ENCODE results near the gene ZPR1.

DNA sequence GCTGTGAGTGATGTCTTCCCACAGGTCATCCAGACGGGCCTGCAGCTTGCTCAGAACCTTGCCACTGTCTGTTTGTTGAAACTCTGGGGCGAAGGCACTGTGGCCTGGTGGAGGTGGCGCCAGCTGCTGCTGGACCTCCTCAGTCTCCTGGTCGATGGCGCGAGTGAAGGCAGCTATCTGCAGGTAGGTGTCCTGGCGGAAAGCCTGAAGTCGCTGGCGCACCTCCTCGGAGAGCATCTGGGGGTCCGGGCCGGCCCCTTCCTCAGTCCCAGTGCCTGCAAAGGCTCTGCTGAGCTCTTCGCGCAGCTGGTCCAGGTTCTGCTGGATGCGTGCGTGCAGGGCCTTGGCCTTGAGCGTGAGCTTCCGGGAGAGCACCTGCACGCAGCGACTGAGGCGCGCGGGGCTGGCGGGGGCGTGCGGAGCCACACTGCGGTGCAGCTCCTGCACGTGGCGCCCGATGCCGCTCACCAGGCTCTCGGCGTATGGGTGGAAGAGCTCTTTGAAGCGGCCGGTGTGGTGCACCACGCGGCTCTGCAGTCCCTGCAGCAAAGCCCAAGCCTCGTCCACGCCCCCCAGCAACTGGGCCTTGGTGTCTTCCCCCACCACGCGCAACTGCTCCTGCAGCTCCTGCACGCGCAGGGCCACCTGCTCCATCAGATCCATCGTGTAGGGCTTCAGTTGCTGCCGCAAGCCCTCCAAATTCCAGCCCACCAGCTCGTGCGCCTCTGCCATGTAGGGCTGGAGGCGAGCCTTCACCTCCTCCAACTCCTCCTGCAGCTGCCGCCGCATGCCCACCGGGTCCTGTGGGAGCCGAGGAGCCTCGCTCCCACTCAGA is 2.6 kb upstream of the ZPR1 start:
- TF ChIP-seq, protein P1, sequence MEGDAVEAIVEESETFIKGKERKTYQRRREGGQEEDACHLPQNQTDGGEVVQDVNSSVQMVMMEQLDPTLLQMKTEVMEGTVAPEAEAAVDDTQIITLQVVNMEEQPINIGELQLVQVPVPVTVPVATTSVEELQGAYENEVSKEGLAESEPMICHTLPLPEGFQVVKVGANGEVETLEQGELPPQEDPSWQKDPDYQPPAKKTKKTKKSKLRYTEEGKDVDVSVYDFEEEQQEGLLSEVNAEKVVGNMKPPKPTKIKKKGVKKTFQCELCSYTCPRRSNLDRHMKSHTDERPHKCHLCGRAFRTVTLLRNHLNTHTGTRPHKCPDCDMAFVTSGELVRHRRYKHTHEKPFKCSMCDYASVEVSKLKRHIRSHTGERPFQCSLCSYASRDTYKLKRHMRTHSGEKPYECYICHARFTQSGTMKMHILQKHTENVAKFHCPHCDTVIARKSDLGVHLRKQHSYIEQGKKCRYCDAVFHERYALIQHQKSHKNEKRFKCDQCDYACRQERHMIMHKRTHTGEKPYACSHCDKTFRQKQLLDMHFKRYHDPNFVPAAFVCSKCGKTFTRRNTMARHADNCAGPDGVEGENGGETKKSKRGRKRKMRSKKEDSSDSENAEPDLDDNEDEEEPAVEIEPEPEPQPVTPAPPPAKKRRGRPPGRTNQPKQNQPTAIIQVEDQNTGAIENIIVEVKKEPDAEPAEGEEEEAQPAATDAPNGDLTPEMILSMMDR (IDR thresholded peaks at IDR 0.05): no peak
- TF ChIP-seq POLR2A (IDR thresholded peaks at IDR 0.05): no peak
